Activated CD8-positive, alpha-beta memory T cell treated with anti-CD3 and anti-CD28 coated beads, Interleukin-2, amount 50 U/mL, for 4 hours (primary cell): Measurements from ENCODE around the gene TUBGCP6.
"Not testable (repeated sequence)": the region's sequence is repeated elsewhere in the genome, so short reads cannot be mapped to it uniquely, and the experiment has no call there.

Experiments
- DNase-seq: peaks from one replicate; pipeline ENCODE4 v3.0.0-alpha.2; 2020

Gene TUBGCP6

GRCh38 chr22:50207383-50208140, 37.3 kb downstream of the TUBGCP6 start:
- no peak for DNase-seq

GRCh38 chr22:50206599-50206998, 38.2 kb downstream of the TUBGCP6 start:
- DNase-seq, result peak; percentile 16

GRCh38 chr22:50205781-50206569, 38.8 kb downstream of the TUBGCP6 start:
- DNase-seq, result no peak

- DNase-seq, result not testable (repeated sequence)
Measured at GRCh38 chr22:50204998-50205397, 39.8 kb downstream of the TUBGCP6 start.

- DNase-seq, result no peak
Measured at GRCh38 chr22:50204571-50204970, 40.3 kb downstream of the TUBGCP6 start.

GRCh38 chr22:50203288-50203687, 41.5 kb downstream of the TUBGCP6 start:
- DNase-seq, result no peak

- no peak for DNase-seq
Measured at GRCh38 chr22:50202130-50202666, 42.6 kb downstream of the TUBGCP6 start.

- no peak for DNase-seq
Measured at GRCh38 chr22:50201191-50202129, 43.4 kb downstream of the TUBGCP6 start.

- DNase-seq, result peak; percentile 89
Measured at GRCh38 chr22:50200461-50201190, 44.2 kb downstream of the TUBGCP6 start, which contains the start of gene SELENOO. SELENOO (plus strand) TSS chr22:50201011; CDS start chr22:50201037, 26 bp downstream.

- no peak for DNase-seq
Measured at GRCh38 chr22:50199829-50200460, 44.9 kb downstream of the TUBGCP6 start.

GRCh38 chr22:50199251-50199721, 45.5 kb downstream of the TUBGCP6 start:
- no peak for DNase-seq

- no peak for DNase-seq
Measured at GRCh38 chr22:50198624-50199017, 46.2 kb downstream of the TUBGCP6 start.

GRCh38 chr22:50197856-50198623, 46.8 kb downstream of the TUBGCP6 start:
- no peak for DNase-seq

GRCh38 chr22:50197000-50197800, 47.6 kb downstream of the TUBGCP6 start:
- DNase-seq, result no peak

- DNase-seq, result no peak
Measured at GRCh38 chr22:50196256-50196655, 48.6 kb downstream of the TUBGCP6 start.

GRCh38 chr22:50194037-50194805, 50.6 kb downstream of the TUBGCP6 start:
- no peak for DNase-seq

GRCh38 chr22:50193621-50194020, 51.2 kb downstream of the TUBGCP6 start:
- DNase-seq, result no peak

- DNase-seq, result no peak
Measured at GRCh38 chr22:50192436-50193204, 52.2 kb downstream of the TUBGCP6 start.
